HG03565 (cell line): ENCODE results near the gene NR2C2AP.

ENCODE experiments used
- ATAC-seq: cut with Tn5 transposase; IDR thresholded peaks from one replicate; pipeline ENCODE4 v1.9.1; 2021; ENCODE audit warnings: mild to moderate bottlenecking, moderate library complexity; ENCODE audit not compliant: unreplicated experiment

Gene NR2C2AP

DNA sequence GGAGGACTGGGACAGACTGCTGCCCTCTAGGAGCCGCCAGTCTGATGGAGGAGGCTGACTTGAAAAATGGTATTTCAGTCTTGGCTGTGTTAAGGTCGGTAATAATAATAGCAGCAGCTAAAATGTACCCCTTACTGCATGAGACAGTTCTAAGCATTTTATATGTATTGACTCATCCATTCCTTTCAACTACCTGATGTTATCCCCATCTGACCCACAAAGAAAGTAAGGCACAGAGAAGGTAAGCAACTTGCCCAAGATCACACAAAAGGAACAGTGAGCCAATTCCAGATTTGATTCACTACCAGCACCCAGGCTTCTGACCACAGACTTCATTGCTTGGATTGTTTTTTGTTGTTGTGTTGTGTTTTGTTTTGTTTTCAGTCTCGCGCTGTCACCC, 12.6 kb upstream of the NR2C2AP start:
- no peak for ATAC-seq

DNA sequence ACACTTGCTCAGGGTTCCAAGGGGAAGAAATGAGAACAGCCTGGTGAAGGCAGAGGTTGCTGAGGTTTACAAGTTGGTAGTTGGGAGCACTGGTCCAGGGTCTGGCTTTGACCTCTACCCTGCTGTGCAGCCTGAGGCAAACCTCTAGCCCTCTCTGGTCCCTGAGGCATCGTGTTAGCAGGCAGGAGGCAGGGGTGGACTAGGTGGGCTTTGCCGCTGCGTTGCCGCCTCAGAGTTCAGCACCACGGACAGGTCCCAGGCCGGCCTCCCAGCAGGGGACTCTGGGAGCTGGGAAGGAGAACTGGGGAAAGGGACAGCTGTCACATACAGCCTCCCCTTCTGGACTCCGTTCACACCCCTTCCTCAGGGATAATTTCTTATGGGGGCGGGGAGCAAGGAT, 11.7 kb upstream of the NR2C2AP start:
- no peak for ATAC-seq

DNA sequence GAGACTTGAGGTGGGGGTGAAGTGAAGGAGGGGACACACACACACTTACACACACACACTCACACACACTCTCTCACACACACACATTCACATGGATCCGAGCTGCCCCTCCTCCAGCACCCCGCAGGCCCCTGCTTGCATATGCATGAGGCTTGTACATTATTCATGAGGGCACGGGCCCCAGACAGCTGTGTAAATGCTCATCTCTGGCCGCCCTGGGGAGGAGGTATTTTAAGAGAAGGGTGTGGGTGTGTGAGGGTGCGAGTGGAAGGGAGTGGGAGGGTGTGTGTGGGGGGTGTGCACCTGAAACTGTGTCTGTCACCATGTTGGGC, 10.9 kb upstream of the NR2C2AP start:
- ATAC-seq = no peak

DNA sequence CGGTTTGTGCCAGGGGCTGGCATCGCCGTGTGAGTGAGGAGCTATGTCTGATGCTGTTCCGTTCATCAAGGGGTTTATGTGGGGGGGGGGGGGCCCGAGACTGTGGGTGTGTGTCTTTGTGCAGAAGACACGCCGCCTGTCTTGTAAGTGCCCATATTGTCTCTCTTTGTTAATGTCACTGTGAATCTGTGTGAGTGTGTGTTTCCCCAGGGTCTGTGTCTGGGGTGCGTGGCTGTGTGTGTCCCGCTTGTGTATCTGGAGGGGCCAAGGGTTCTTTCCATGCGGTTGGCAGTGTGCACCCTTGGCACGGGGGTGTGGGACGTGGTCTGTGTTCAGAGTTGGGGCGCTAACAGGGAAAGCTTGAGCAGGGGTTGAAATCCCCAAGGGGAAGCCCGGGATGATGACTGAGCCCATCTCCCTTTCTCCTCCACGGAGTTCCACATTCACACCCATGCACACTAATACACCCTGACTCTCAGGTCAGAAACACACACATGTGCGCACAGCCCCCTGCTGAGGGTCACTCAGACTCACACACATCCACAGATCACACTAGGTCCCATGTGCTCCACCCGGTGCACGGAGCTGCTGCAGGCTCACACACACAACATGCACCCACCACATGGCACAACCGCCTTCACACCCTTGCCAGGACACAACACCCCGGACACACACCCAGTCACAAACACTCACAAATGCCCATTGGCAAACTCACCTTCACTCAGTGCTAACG, 10.4 kb upstream of the NR2C2AP start:
- ATAC-seq = no peak

DNA sequence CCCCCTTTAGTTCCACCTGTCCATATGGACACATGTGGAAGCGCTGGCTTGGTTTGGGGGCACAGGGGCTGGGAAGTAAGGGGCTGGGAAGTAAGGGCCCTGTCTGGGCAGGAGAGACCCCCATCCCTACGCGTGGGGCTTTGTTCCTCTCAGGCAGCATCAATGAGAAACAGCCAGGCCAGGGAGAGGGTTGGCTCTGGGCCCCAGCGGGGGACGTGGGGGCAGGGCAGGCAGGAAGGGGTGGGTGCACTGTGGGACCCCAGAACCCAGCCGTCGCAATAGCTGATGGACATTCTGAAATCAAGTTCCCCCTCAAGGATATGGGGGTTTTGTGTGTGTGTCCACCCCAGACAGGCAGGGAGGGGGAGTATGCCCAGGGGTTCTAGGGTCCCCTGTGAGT, 9.7 kb upstream of the NR2C2AP start:
- ATAC-seq = no peak

DNA sequence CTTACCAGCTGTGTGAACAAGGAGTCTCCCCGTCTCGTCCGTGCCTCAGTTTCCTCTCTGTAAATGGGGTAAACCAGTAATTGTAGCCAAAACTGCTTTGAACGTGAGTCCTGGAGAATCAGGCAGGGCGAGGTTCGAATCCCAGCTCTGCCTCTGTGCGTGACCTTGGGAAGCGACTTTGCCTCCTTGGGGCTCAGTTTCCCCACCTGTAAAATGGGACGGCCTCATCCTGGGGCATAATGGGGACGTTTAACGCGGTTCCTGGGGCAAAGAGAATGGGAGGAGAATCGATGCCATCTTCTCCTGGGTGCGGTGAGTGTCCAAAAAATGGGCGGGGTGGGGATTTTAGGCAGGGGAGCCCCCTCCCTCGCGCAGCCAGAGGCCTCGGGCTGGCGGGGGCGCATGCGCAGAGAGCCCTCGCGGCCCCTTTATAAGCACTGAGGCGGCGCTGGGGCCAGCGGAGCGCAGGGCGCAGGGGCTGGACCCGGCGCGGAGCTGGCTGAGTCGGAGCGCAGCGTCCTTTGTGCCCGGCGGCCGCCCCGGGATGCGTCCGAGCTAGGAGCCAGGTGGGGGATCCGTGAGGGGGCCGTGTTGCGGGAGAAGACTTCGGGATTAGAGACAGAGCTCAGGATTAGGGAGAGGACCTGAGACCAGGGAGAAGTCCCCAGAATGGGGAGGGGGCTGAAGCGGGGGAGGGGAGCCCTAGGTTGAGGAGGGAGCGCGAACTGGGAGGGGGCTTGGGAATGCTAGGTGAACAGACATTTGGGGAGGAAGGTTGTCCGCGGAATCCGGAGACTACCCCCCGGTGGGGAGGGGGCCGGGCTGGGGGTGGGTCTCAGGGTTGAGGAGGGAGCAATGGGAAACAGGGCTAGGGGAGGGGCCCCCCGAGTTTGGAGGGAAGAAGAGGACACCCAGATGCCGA, 8.5 kb upstream of the NR2C2AP start, which contains the start of gene NCAN:
Gene NCAN, plus strand, starts transcription at position 460 of the 922 bp plus-strand sequence. CDS start 4,996 bp downstream, outside the sequence.
- ATAC-seq = no peak

DNA sequence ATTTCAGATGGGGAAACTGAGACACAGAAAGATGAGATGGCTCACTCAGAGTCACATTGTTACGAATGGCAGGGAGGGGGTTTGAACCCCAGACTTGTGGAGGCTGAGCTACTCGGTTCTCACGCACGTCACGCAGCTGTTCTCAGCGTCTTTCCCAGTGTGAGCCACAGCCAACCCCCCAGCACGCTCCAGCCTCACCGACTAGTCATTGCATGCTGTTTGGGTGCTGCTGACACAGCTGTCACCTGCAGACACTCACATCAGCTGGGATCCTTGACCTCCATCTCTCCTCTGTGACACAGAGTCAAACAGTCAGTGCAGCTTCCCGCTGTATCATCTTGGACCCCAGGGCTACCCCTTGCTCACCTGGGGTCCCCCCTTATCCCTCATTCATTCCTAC, 6.2 kb upstream of the NR2C2AP start:
- ATAC-seq = no peak

DNA sequence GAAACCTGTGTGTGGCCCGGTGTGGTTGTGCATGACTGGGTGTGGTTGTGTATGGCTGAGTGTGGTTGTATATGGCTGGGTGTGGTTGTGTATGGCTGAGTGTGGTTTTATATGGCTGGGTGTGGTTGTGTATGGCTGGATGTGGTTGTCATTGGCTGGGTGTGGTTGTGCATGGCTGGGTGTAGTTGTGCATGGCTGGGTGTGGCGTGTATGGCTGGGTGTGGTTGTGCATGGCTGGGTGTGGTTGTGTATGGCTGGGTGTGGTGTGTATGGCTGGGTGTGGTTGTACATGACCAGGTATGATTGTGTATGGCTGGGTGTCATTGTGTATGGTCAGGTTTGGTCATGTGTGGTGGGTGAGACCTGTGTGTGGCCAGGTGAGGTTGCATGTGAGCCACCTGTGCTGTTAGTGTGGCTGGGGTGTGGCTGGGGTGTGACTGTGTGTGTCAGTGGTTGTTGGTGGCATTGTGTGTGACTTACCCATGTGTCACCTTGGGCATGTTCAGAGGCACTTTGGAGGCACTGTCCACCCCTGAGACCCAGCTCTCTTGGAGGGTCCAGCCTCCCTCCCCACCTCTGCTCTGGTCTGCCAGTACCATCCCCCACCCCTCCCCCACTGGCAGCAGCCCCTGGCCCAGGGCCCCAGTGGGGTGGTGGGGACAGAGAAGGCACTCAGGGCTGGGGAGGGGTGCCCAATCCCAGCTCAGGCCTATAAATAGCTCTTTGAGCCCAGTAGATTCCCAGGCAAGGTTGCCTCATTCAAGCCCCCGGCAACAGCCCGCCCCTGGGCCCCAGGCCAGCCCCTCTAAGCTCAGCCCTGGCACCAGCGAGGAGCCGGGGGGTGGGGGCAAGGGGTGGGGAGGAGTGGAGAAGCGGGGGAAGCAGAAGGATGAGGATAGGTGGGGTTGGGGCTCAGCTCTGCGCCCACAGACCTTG, 4.7 kb upstream of the NR2C2AP start:
- ATAC-seq = no peak

DNA sequence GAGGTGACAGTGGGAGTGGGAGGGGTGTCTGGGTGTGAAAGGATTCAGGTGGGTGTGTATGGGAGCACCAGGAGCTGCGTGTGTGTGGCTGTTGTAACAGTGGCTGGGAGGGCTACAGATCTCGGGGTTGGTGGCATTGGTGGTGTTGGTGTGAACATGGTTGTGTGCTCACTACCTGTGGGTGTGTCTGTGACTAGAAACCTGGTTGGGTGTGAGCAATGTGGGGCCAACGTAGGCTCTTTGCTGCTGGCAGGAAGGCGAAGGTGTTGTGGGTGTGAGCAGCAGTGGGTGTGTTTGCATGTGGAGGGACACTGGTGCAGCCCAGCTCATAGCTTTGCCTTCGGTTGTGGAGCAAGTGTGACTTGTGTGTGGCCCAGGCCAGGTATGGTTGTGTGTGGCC, 3.7 kb upstream of the NR2C2AP start:
- no peak for ATAC-seq

DNA sequence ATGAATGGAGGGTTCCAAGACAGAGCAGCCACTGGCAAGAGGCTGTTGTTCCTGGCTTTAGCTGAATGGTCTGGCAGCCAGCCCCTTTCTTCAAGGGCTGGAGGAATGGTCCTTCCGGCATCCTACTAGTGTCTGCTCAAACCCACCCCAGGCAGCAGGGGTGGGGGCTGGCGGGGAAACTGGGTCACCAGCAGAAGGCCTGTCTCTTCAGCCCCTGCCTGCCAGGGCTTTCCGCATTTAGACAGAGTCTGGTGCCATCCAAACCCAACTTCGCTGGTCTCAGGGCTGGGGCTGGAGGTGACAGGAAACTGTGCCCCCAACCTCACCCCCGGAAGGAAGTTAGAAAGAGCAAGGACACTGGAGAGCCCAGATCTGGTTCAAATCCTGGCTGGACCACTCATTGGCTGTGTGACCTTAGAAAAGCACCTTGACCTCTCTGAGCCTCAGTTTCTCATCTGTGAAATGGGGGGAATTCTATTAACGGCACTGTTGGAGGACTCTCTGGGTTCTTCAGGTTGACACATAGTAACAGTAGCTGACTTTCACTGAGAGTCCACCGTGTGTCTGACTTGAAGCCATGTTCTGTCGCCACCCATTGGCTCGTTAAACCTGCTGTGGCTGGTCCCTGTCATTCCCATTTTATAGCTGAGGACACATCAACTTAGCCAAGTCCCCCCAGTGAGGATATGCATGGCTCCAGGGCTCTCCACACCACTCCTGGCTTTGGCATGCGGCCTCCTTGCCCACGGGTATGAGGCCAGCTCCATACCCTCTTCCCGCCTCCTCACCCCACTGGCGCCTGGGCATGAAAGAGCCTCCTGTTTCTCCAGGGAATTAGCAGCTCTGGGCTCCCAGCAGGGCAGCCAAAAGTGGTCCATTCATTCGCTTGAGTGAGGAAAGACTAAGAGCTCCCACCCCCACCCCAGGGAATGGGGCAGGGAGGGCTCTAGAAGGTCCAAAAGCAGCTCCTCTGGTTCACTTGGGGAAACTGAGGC, 2.5 kb upstream of the NR2C2AP start:
- no peak for ATAC-seq

DNA sequence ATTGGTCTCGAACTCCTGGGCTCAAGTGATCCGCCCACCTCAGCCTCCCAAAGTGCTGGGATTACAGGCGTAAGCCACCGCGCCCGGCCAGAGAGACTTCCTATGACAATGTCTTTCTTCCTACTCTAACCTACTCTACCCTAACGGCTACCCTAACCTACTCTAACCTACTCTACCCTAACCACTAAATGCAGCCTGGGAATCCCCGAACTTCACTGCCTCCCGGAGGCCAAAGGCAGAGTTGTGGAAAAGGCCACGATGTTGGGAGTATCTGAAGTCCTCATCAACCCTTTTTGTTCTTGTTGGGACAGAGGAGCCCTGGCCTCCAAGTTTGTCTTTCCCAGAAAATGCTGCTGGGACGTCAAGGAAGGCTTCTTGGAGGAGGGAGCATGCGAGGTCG, 967 bp upstream of the NR2C2AP start:
- ATAC-seq = no peak

DNA sequence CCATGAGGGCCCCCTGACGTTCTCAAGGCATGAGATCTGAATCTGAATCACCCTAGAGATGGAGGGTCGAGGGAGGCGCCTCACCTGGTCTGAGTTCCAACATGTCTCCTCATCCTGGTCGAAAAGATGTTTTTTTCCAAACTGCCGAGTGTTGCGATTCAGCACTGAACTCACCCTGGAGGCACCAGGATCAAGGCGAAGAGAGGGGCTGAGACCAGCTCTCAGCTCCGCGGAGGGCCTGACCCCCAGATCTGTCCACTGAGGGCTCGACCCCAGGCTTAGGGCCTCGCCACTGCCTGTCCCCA, 555 bp downstream of the NR2C2AP start:
- no peak for ATAC-seq

DNA sequence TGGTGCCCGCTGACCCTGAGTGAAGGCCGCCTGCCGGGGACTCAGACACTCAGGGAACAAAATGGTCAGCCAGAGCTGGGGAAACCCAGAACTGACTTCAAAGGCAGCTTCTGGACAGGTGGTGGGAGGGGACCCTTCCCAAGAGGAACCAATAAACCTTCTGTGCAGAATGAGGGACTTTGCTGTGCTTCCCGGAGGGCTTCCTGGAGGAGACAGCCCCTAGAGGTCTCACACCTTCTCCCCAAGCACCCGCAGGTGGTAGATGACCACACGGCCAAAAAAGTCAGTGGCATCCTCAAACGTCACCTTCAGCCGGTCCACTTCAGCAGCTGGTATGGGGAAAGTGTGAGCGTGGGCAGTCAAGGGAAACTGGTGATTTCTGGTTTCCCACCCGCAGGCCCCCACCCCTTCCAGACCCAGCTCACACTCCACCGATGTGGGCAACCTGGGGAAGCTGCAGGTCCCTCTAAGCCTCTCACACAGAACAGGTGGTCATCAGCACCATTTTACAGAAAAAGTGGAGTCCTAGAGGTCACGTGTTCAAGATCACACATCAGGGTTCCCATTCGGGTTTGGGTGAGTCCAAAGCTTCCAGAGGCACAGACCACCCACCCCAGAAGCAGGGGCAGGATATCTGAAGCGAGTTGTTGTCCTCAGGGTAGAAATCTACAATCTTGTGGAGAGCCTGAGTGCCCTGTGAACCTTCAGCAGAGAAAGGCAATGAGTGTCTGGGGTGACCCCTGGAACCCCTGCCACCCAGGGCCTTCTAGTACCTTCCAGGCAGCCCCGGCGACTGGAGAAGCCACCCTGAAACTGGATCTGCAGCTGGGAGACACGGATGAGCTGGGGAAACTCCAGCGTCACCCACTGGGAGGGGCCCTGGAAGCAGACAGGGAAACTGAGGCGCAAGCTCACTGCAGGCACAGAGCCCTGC, 1.2 kb downstream of the NR2C2AP start:
- no peak for ATAC-seq

DNA sequence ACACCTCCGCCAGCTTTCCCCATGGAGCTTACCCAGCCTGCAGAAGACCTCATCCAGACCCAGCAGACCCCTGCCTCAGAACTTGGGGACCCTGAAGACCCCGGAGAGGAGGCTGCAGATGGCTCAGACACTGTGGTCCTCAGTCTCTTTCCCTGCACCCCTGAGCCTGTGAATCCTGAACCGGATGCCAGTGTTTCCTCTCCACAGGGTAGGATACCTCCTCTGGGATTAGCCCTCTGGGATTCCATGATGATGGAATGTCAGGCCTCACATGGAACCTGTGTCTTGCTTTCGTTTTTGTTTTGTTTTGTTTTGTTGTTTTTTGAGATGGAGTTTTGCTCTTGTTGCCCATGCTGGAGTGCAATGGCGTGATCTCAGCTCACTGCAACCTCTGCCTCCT, 9.3 kb downstream of the NR2C2AP start:
- ATAC-seq = no peak

DNA sequence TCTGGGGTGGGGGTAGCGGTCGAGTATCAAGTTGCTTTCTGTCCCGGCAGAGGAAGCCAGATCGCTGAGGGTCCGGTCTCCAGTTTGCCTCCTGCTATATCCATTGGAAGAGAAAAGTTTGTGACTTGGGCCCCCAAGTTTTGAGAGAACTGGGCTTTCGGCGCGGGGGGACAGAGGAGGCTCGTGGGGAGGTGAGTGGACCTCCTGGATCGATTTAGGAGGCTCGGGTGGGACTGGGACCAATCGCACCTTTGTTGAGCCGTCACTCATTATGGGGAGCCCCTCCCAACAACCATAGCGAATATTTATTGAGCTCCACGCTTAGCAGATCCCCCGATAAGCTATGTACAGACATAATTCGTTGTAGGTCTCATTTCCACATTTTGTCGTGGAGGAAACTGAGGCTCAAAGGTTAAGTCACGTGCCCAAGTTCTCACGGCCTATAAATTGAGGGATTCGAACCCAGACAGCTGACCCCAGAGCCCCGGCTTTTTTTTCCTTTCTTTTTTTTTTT, 10.2 kb downstream of the NR2C2AP start:
- no peak for ATAC-seq

DNA sequence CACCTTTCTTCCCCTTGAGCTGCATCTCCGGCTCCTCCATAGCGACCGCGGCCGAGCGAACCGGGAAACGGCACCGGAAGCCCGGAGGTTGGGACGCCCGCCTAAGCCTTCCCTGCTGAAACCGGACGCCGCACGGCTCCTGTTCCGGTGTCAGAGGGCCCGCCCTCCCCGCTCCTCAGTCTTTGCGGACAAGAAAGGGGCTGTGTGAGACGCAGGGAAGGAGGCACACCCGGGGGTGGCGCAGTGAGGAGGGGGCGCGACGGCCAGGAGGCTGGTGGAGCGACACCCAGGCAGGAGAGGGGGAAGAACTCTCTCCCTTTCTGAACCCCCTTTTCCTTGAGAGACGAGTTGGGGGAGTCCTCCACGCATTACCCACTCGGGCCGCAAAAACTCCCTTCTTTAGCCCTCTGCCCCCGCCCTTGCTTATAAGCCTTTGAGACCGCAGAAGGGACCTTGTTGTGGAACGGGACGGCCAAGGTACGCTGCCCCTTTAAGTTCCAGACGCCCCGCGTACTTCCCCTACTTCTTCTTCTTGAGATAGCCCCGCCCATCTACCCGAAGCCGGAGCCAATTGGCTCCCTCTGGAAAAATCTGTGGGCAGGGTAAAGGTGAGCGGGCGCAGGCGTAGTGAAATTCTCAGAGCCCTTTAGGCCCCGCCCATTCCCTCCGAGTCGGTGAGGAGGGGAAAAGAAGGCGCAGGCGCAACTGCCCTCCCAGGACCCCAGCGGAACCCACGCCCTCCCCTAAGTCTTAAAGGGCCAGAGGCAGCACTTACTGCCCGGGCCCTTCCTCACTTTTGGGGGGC, 10.9 kb downstream of the NR2C2AP start, which contains the start of the genes BORCS8 and RFXANK:
Gene BORCS8, minus strand, starts transcription at position 75 of the 805 bp plus-strand sequence. Its CDS starts 35 bp downstream, at position 40.
Gene RFXANK, plus strand, starts transcription at position 181 of the 805 bp plus-strand sequence. CDS start 1,689 bp downstream, outside the sequence.
- peak; percentile 85 for ATAC-seq

DNA sequence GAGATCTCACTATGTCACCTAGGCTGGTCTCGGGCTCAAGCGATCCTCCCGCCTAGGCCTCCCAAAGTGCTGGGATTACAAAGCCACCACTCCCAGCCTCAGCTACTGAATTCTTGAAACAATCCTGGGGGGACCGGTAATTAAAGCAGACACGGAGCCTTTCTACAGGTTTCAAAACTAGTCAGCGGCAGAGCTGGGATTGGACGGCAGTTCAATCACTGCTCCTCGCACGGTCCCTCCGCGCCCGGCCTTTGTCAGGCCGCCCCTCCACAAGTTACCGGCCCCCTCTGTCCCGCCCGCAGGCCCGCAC, 11.5 kb downstream of the NR2C2AP start:
- no peak for ATAC-seq

DNA sequence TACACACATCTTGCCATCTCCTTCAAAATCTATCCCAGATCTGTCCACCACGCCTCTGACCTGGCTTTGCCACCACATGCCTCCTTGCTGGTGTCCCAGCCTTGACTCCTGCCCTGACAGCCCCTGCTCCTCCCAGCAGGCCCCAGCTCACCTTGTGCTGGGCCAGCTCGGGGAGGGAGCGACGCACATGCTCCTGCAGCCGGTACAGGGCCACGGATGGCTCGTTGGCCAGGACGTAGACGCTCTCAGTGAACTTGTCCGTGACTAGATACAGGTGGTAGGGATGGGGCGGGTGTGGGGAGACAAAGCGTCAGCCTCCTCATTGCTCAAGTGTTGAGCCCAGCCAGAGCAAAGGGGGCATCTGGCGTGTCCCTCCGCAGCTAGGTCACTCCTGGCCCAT, 16.5 kb downstream of the NR2C2AP start:
- no peak for ATAC-seq
